HepG2 (cell line): ENCODE measurements around the gene KRTCAP2. TPM values are rescaled to one million over a fixed set of nuclear protein-coding genes. Genes with fewer than 3 reads are reported as not detected.

Experiments used
- ATAD3A ChIP-seq: sonication (generic); formaldehyde crosslinking; IDR thresholded peaks from 2 replicates; pipeline ENCODE4 v1.4.0; 2020; ENCODE audit warnings: missing genetic modification reagents
- ATRX ChIP-seq: sonication (generic); formaldehyde crosslinking; IDR thresholded peaks from 2 replicates; pipeline ENCODE4 v1.4.0; 2020; ENCODE audit warnings: missing genetic modification reagents, borderline replicate concordance
- BRD4 ChIP-seq: sonication (generic); formaldehyde crosslinking; IDR thresholded peaks from 2 replicates; pipeline ENCODE4 v1.4.0; 2020; ENCODE audit warnings: missing genetic modification reagents
- CENPX ChIP-seq: sonication (generic); formaldehyde crosslinking; IDR thresholded peaks from 2 replicates; pipeline ENCODE4 v1.9.0; 2021; ENCODE audit warnings: mild to moderate bottlenecking, missing genetic modification reagents, moderate library complexity
- KLF9 ChIP-seq: IDR thresholded peaks from 2 replicates; pipeline ENCODE4 v1.6.1; 2016; ENCODE audit warnings: low read depth
- MAZ ChIP-seq, 2 experiments: sonication (generic) in 1 of 2; formaldehyde crosslinking in 1 of 2; IDR thresholded peaks; 2 replicates each; pipeline versions ENCODE4 v1.5.0 to v1.6.1; 2012 to 2020; ENCODE audit warnings: low read depth in 2 of 2, mild to moderate bottlenecking in 2 of 2, borderline replicate concordance in 1 of 2, improper control_type of control experiment in 1 of 2, low read length in 1 of 2, missing genetic modification reagents in 1 of 2, moderate library complexity in 1 of 2
- PAF1 ChIP-seq: IDR thresholded peaks from 2 replicates; pipeline ENCODE4 v1.6.1; 2016; ENCODE audit warnings: missing genetic modification reagents, missing compliant biosample characterization
- SOX5 ChIP-seq: IDR thresholded peaks from 2 replicates; pipeline ENCODE4 v1.6.1; 2016; ENCODE audit warnings: borderline replicate concordance
- SP5 ChIP-seq: IDR thresholded peaks from 2 replicates; pipeline ENCODE4 v1.6.1; 2016; ENCODE audit warnings: low read depth, borderline replicate concordance
- THAP11 ChIP-seq: IDR thresholded peaks from 2 replicates; pipeline ENCODE4 v1.6.1; 2016; ENCODE audit warnings: missing biosample characterization, missing genetic modification reagents
- ZC3H13 ChIP-seq: sonication (generic); formaldehyde crosslinking; IDR thresholded peaks from 2 replicates; pipeline ENCODE4 v1.8.1; 2023; ENCODE audit warnings: mild to moderate bottlenecking, missing genetic modification reagents, moderate library complexity
- ZFP41 ChIP-seq: sonication (generic); formaldehyde crosslinking; IDR thresholded peaks from 2 replicates; pipeline ENCODE4 v1.4.0; 2020; ENCODE audit warnings: mild to moderate bottlenecking, missing genetic modification reagents, borderline replicate concordance
- ZMYM4 ChIP-seq: sonication (generic); formaldehyde crosslinking; IDR thresholded peaks from 2 replicates; pipeline ENCODE4 v1.8.1; 2023; ENCODE audit warnings: mild to moderate bottlenecking, missing genetic modification reagents
- ZNF354B ChIP-seq: sonication (generic); formaldehyde crosslinking; IDR thresholded peaks from 2 replicates; pipeline ENCODE4 v1.8.0; 2022; ENCODE audit warnings: mild to moderate bottlenecking, missing genetic modification reagents
- ZNF546 ChIP-seq: sonication (generic); formaldehyde crosslinking; conservative IDR thresholded peaks from 2 replicates; pipeline ENCODE4 v1.8.1; 2023; ENCODE audit warnings: mild to moderate bottlenecking, missing genetic modification reagents
- ZNF562 ChIP-seq: sonication (generic); formaldehyde crosslinking; IDR thresholded peaks from 2 replicates; pipeline ENCODE4 v1.8.0; 2022; ENCODE audit warnings: missing genetic modification reagents, borderline replicate concordance
- ZNF629 ChIP-seq: sonication (generic); formaldehyde crosslinking; conservative IDR thresholded peaks from 2 replicates; pipeline ENCODE4 v1.5.0; 2020; ENCODE audit warnings: missing genetic modification reagents
- ZNF670 ChIP-seq: sonication (generic); formaldehyde crosslinking; IDR thresholded peaks from 2 replicates; pipeline ENCODE4 v1.8.0; 2022; ENCODE audit warnings: mild to moderate bottlenecking, missing genetic modification reagents, borderline replicate concordance
- ZNF850 ChIP-seq: sonication (generic); formaldehyde crosslinking; conservative IDR thresholded peaks from 2 replicates; pipeline ENCODE4 v1.9.0; 2021; ENCODE audit warnings: mild to moderate bottlenecking, missing genetic modification reagents
- polyA plus RNA-seq, 8 experiments: library from polyadenylated mRNA; depleted of rRNA in 3 of 8; stranded (reverse) in 7 of 8; unstranded in 1 of 8; fragments of >200 nt; fragmentation: Illumina TruSeq in 4 of 8; extraction: Trizol in 4 of 8; gene quantifications; 2 replicates each; pipeline versions ENCODE4 v1.2.1 to v1.2.3, GENCODE V29; 2011 to 2016; ENCODE audit warnings: low read depth in 4 of 8, missing spikeins in 1 of 8, mixed read lengths in 1 of 8; ENCODE audit not compliant: insufficient read depth in 1 of 8
- total RNA-seq, 5 experiments: library from RNA; depleted of rRNA; stranded (reverse); fragments of >200 nt; fragmentation: Illumina TruSeq; extraction: Trizol; gene quantifications; 2 replicates each; pipeline ENCODE4 v1.2.3, GENCODE V29; 2016; ENCODE audit warnings: low read depth in 1 of 5
- TF ChIP-seq, protein P1 (sequence below): IDR thresholded peaks from 2 replicates; pipeline ENCODE4 v1.6.1; 2012; ENCODE audit warnings: low read depth, low read length, improper control_type of control experiment
- TF ChIP-seq, protein P2 (sequence below), 2 experiments: sonication (generic) in 1 of 2; formaldehyde crosslinking in 1 of 2; IDR thresholded peaks; 2 replicates each; pipeline versions ENCODE4 v1.6.1 to v1.9.0; 2014 to 2022; ENCODE audit warnings: antibody characterized with exemption in 1 of 2, borderline replicate concordance in 1 of 2, inconsistent platforms in 1 of 2, low read depth in 1 of 2, missing genetic modification reagents in 1 of 2
- TF ChIP-seq, protein P3 (sequence below): IDR thresholded peaks from 2 replicates; pipeline ENCODE4 v1.6.1; 2016; ENCODE audit warnings: low read depth, borderline replicate concordance

KRTCAP2 gene
- total and polyA plus RNA-seq, 2 of the 13 experiments (the other 11 are each of a cell fraction or from before 2014, with no cell fraction given), result 77.3 to 79.4 TPM

DNA sequence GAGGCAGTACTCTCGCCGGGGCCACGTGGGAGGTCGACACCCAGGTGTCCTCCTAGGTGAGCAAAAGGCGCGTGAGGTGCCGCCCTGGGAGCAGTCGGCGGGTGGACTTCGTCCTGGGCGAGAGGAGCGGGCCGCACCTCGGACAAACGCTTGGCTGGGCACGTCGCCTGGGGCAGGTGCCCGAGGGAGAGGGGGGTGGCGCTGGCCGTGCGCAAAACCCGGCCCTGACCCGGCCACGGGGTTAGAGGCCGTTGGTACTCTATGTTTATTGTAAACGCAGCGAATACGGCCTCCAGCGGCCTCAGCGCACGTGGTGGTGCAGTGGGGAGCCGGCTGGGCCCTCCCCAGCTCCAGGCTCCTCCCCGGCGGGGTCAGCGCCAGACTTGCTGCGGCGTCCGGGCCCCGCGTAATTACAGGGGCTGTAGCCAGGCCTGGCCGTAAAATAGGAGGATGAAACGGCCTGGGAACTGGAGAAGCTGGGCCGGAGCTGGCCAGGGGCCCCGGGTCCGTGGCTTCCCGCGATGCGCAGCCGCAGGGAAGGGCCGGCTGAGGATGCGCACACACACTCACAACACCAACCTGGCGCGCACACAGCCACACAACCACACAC, 47.1 kb downstream of the KRTCAP2 start (continued):
- TF ChIP-seq MAZ (IDR thresholded peaks at IDR 0.05; ENCODE audit: borderline replicate concordance, low read depth, low read length), result peak; percentile 80
- TF ChIP-seq MAZ (CRISPR knock-in tag; IDR thresholded peaks at IDR 0.05; ENCODE audit: low read depth), result peak; percentile 97
- TF ChIP-seq KLF9, result peak; percentile 52; the same call in 1 of the 2 replicates
- peak; percentile 87; the same call in 1 of the 2 replicates for TF ChIP-seq ZFP41 (CRISPR knock-in tag)
- TF ChIP-seq ATRX (CRISPR knock-in tag), result no peak
- TF ChIP-seq ZNF354B (CRISPR knock-in tag), result 0 out of 2 replicates have a peak, but pooled peaks have one; percentile 47
- TF ChIP-seq ZC3H13 (CRISPR knock-in tag), result peak; percentile 89
- TF ChIP-seq CENPX (CRISPR knock-in tag), result no peak
- TF ChIP-seq PAF1 (CRISPR knock-in tag), result no peak
- peak; percentile 80 for TF ChIP-seq THAP11
- no peak; the same call in 1 of the 2 replicates for TF ChIP-seq ZNF629
- TF ChIP-seq, protein P1, sequence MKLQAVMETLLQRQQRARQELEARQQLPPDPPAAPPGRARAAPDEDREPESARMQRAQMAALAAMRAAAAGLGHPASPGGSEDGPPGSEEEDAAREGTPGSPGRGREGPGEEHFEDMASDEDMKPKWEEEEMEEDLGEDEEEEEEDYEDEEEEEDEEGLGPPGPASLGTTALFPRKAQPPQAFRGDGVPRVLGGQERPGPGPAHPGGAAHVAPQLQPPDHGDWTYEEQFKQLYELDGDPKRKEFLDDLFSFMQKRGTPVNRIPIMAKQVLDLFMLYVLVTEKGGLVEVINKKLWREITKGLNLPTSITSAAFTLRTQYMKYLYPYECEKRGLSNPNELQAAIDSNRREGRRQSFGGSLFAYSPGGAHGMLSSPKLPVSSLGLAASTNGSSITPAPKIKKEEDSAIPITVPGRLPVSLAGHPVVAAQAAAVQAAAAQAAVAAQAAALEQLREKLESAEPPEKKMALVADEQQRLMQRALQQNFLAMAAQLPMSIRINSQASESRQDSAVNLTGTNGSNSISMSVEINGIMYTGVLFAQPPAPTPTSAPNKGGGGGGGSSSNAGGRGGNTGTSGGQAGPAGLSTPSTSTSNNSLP, result peak; percentile 50
- TF ChIP-seq ATAD3A (CRISPR knock-in tag), result no peak
- TF ChIP-seq SP5 (CRISPR knock-in tag), result peak; percentile 97
- TF ChIP-seq BRD4 (CRISPR knock-in tag), result peak; percentile 70; the same call in 1 of the 2 replicates
- peak; percentile 42; the same call in 1 of the 2 replicates for TF ChIP-seq ZMYM4 (CRISPR knock-in tag)
- TF ChIP-seq ZNF546 (CRISPR knock-in tag), result 0 out of 2 replicates have a peak, but pooled peaks have one; percentile 29
- peak; percentile 94 for TF ChIP-seq SOX5
- TF ChIP-seq, protein P2, sequence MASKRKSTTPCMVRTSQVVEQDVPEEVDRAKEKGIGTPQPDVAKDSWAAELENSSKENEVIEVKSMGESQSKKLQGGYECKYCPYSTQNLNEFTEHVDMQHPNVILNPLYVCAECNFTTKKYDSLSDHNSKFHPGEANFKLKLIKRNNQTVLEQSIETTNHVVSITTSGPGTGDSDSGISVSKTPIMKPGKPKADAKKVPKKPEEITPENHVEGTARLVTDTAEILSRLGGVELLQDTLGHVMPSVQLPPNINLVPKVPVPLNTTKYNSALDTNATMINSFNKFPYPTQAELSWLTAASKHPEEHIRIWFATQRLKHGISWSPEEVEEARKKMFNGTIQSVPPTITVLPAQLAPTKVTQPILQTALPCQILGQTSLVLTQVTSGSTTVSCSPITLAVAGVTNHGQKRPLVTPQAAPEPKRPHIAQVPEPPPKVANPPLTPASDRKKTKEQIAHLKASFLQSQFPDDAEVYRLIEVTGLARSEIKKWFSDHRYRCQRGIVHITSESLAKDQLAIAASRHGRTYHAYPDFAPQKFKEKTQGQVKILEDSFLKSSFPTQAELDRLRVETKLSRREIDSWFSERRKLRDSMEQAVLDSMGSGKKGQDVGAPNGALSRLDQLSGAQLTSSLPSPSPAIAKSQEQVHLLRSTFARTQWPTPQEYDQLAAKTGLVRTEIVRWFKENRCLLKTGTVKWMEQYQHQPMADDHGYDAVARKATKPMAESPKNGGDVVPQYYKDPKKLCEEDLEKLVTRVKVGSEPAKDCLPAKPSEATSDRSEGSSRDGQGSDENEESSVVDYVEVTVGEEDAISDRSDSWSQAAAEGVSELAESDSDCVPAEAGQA (IDR thresholded peaks at IDR 0.05; ENCODE audit: low read depth), result peak; percentile 58; the same call in 1 of the 2 replicates
- TF ChIP-seq, protein P2 (CRISPR knock-in tag; IDR thresholded peaks at IDR 0.05; ENCODE audit: borderline replicate concordance), result no peak
- peak; percentile 78 for TF ChIP-seq ZNF670
- TF ChIP-seq ZNF850 (CRISPR knock-in tag), result 0 out of 2 replicates have a peak, but pooled peaks have one; percentile 38
- TF ChIP-seq, protein P3, sequence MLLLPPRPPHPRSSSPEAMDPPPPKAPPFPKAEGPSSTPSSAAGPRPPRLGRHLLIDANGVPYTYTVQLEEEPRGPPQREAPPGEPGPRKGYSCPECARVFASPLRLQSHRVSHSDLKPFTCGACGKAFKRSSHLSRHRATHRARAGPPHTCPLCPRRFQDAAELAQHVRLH (CRISPR knock-in tag), result peak; percentile 82; the same call in 1 of the 2 replicates
- TF ChIP-seq ZNF562 (CRISPR knock-in tag), result no peak
